Adipose tissue (tissue), 3 donors: ENCODE data around the gene CRTAC1. TPM values are rescaled to one million over a fixed set of nuclear protein-coding genes. Genes with fewer than 3 reads are reported as not detected.

ENCODE experiments used
- H3K27ac ChIP-seq: one replicate; pipeline ENCODE4 v1.5.1; 2013; ENCODE audit warnings: low read depth, low read length
- WGBS, 3 donors: extraction: QIAGEN DNeasy Blood & Tissue Kit; methylation state at CpG; one replicate each; pipeline ENCODE4 v1.1.7; 2013; 5-methylcytosine and 5-hydroxymethylcytosine counted together
- polyA plus RNA-seq, 3 donors: library from polyadenylated mRNA; stranded (reverse); fragments of 200-250 nt; gene quantifications; one replicate each; pipeline ENCODE4 v1.2.3, GENCODE V29; 2013
- donor health status: healthy with polysubstance abuse.
- donor health status: Bipolar disorder and iron deficiency.
- donor health status: healthy.

CRTAC1 gene
- polyA plus RNA-seq, 3 donors: 0.34 to 2.9 (median 0.49) TPM

GRCh38 chr10:97937928-97938327, 92.5 kb downstream of the CRTAC1 start:
- no peak overlapping the region for H3K27ac ChIP-seq
- WGBS, 3 donors: 61 to 66% (median 62%) methylated on average over 8 of the region's 8 CpGs

- no peak overlapping the region for H3K27ac ChIP-seq
- 77 to 81% (median 80%) methylated on average over 5 of the region's 5 CpGs for WGBS, 3 donors
Measured at GRCh38 chr10:97937054-97937453, 93.4 kb downstream of the CRTAC1 start.

GRCh38 chr10:97936126-97936525, 94.3 kb downstream of the CRTAC1 start:
- 83 to 87% (median 86%) methylated on average over 23 of the region's 23 CpGs for WGBS, 3 donors
- no peak overlapping the region for H3K27ac ChIP-seq

- 90% methylated on average over 10 of the region's 10 CpGs for WGBS, 3 donors
- H3K27ac ChIP-seq: no peak overlapping the region
Measured at GRCh38 chr10:97932932-97933530, 97.4 kb downstream of the CRTAC1 start.

- no peak overlapping the region for H3K27ac ChIP-seq
- 48 to 59% (median 55%) methylated on average over 4 of the region's 4 CpGs for WGBS, 3 donors
Measured at GRCh38 chr10:97931041-97931440, 99.4 kb downstream of the CRTAC1 start.

GRCh38 chr10:97928897-97929296, 101.5 kb downstream of the CRTAC1 start:
- no peak overlapping the region for H3K27ac ChIP-seq
- WGBS, 3 donors: 56 to 65% (median 61%) methylated on average over 6 of the region's 6 CpGs

GRCh38 chr10:97927622-97928021, 102.8 kb downstream of the CRTAC1 start:
- H3K27ac ChIP-seq: no peak overlapping the region
- 31 to 45% (median 34%) methylated on average over 10 of the region's 10 CpGs for WGBS, 3 donors

- H3K27ac ChIP-seq: no peak overlapping the region
- WGBS, 3 donors: 85 to 89% (median 86%) methylated on average over 11 to 13 of the region's 13 CpGs
Measured at GRCh38 chr10:97926055-97926454, 104.4 kb downstream of the CRTAC1 start.

GRCh38 chr10:97925308-97925938, 105.0 kb downstream of the CRTAC1 start:
- WGBS, 3 donors: 85 to 86% (median 86%) methylated on average over 11 of the region's 11 CpGs
- no peak overlapping the region for H3K27ac ChIP-seq

- WGBS, 3 donors: 53 to 73% (median 72%) methylated on average over 3 of the region's 3 CpGs
- no peak overlapping the region for H3K27ac ChIP-seq
Measured at GRCh38 chr10:97924678-97925077, 105.7 kb downstream of the CRTAC1 start.

- WGBS, 3 donors: 83 to 94% (median 91%) methylated on average over 5 of the region's 5 CpGs
- no peak overlapping the region for H3K27ac ChIP-seq
Measured at GRCh38 chr10:97923476-97923875, 106.9 kb downstream of the CRTAC1 start.

GRCh38 chr10:97923057-97923456, 107.4 kb downstream of the CRTAC1 start:
- no peak overlapping the region for H3K27ac ChIP-seq
- WGBS, 3 donors: 89 to 93% (median 93%) methylated on average over 13 of the region's 13 CpGs

GRCh38 chr10:97922022-97922758, 108.2 kb downstream of the CRTAC1 start:
- WGBS, 3 donors: 47 to 59% (median 55%) methylated on average over 12 of the region's 12 CpGs

GRCh38 chr10:97921581-97922021, 108.8 kb downstream of the CRTAC1 start:
- no peak overlapping the region for H3K27ac ChIP-seq
- 27 to 33% (median 32%) methylated on average over 4 of the region's 4 CpGs for WGBS, 3 donors

More at GRCh38 chr10:97922022-97922758, 108.2 kb downstream of the CRTAC1 start:
- no peak overlapping the region for H3K27ac ChIP-seq

GRCh38 chr10:97920865-97921264, 109.6 kb downstream of the CRTAC1 start:
- WGBS, 3 donors: 44 to 52% (median 49%) methylated on average over 4 of the region's 4 CpGs
- no peak overlapping the region for H3K27ac ChIP-seq

- WGBS, 3 donors: 49 to 62% (median 57%) methylated on average over 3 of the region's 3 CpGs
- H3K27ac ChIP-seq: no peak overlapping the region
Measured at GRCh38 chr10:97919012-97919411, 111.4 kb downstream of the CRTAC1 start.

- H3K27ac ChIP-seq: no peak overlapping the region
- WGBS, 3 donors: 38 to 44% (median 39%) methylated on average over 4 of the region's 4 CpGs
Measured at GRCh38 chr10:97916586-97916985, 113.8 kb downstream of the CRTAC1 start.

GRCh38 chr10:97915346-97916131, 114.9 kb downstream of the CRTAC1 start:
- 69 to 80% (median 79%) methylated on average over 21 of the region's 21 CpGs for WGBS, 3 donors

GRCh38 chr10:97914837-97915211, 115.6 kb downstream of the CRTAC1 start:
- WGBS, 3 donors: 5 to 8% (median 8%) methylated on average over 11 of the region's 11 CpGs
- no peak overlapping the region for H3K27ac ChIP-seq

More at GRCh38 chr10:97915346-97916131, 114.9 kb downstream of the CRTAC1 start:
- H3K27ac ChIP-seq: no peak overlapping the region
